ENCODE measurements around the gene LDB3.

The LDB3 gene

DNA sequence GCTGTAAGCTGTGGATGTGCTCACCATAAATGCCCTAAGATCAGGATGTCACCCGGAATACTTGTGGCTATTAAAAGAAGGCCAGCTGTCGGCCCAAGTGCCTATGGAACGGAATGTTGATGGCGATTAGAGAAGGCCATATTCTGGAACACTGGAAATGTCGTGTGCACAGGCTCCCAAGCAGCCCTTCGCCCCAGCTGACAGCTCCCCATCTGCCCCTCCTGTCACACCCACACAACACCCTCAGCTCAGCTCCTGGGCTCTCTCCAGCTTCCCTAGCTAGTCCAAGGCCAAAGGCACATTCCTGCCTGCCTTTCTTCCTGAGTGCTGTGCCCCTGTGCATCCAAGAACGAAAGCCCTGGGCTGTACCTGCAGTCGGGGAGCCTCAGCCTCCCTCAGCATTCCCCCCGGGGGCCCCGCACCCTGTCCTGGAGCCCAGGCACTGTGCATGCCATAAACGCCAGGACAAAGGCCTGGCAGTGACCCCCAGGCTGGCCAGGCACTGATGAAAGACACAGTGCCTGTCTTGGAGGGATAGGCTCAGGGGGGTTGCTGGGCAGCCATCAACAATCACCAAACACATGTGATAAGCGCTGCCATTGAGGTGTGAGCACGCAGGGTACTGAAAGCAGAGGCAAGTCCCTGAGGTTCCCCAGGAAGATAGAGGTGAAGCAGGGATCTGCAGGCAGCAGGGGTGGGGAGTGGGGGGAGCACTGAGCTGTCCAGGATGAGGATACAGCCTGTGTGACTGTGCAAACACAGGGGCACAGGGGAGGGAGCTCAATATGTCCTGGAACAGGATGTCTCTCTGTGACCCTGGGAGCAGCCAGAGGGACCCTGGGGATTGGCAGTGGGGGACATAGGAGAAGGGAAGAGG, 3.7 kb upstream of the LDB3 start:
- no peak for DNase-seq (ENCODE audit: low spot score)
- FAIRE-seq = no peak

DNA sequence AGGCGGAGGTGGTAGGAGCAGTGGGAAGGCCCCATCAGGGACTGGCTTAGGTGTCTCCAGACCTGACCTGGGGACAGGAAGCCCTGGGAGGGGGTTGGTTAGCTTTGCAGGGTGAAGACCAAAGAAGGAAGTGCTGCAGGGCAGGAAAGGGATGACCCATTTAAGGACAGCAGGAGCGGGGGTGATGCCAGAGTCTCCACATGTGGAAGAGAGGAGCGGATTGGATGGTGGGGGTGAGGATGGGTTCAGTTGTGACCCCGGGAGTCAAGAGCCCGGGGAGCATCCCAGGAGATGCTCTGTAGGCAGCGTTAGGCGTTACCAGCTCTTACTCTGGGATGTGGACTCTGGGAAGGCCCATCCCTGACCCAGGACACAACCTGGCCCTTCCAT, 3.1 kb upstream of the LDB3 start:
- DNase-seq (ENCODE audit: low spot score) (no peak), FAIRE-seq (no peak)

DNA sequence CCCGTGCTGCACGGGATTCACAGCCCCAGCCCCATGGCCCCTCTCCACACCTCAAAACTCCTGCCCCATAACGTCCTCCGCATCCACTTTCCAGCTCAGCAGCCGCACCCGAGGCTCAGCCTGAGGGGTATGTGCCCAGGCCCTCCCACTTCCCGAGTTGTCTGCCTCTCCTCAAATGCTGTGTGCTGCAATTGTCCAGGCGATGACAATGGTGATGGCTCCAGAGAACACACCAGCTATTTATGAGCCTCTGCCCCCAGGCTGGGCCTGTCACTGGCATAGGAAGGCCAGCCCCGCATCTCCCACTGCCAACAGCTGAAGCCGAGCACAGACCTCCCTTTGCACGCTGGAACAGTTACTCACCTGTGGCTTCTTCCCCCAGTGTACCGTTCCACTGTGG, 2.4 kb upstream of the LDB3 start:
- DNase-seq (ENCODE audit: low spot score) (no peak), FAIRE-seq (no peak)

DNA sequence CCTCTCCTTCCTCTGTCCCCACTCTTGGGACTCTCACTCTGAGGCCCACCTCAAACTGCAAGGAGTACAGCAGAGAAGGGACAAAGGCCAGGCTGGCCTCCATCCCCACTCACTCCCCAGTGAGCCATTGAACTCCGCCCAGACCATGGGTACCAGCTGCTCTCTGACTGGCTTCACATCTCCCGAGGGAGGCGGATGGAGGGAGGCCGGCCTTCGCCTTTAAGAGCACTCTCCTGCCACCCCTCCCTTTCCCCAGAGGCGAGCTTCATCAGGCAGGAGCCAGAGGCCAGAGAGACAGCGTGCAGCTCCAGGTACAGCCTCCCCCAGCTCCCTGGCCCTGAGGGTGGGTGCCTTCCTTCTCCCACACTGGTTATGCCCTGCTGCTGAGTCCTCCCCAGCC, 1.8 kb upstream of the LDB3 start:
- no peak for DNase-seq (ENCODE audit: low spot score)
- no peak for FAIRE-seq

DNA sequence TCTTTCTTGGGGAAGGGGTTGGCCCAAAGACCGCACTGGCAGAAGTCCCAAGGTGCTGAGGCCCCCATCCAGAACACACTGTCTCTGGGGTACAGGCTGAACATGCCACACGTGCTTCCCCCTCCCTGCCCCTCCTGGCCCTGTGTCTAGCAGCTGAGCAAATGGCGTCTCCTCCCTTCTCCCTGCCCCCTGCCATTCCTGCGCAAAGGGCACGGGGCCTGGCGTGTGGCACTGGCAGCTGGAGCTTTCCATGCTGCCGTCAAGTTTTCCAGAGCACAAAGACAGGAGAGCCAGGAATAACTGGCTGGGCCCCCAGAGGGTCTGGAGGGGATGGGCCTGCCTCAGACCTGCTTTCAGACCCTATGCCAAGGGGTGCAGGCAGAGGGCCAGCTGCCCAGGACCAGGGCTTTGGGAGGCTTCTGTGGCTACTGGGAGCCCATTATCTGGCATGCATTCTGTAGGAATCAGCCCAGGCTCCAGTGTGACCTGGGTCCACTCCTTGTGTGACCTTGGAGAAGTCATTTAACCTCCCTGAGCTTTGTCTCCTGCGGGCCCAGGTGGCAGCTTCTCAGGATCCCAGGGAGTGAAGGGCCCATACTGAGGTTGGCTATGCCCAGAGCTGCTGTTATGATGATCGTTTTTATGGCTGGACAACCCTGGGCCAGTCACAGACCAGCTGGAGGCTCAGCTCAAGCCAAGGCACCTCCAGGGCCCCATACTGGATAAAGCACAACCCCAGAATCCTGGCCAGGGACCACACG, 710 bp upstream of the LDB3 start:
- no peak for DNase-seq (ENCODE audit: low spot score)
- no peak for FAIRE-seq

DNA sequence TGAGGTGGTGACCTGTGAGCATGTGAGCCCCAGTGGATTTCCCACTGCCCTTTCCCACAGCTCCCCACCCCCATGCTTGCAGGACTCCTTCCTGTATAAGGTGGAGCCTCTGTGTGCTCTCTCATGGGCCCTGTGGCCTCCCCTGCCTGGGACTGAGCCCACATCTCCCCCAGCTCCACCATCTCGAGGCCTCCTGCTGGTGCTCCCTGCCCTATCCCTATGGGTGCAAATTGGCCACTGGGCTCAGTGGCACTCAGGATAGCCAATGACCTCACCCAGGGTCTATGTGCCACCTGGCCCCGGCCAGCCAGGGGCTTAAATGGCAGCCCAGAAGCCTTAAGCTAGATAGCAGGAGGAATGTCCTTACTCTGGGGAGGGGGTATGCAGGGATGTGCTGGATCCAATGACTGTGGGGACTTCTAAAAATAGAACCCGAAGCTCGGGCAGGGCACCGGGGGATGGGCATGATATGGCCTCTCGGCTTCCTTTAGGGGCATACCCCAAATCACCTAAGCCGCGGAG, 2.0 kb downstream of the LDB3 start:
- FAIRE-seq (no peak), DNase-seq (ENCODE audit: low spot score) (no peak)

DNA sequence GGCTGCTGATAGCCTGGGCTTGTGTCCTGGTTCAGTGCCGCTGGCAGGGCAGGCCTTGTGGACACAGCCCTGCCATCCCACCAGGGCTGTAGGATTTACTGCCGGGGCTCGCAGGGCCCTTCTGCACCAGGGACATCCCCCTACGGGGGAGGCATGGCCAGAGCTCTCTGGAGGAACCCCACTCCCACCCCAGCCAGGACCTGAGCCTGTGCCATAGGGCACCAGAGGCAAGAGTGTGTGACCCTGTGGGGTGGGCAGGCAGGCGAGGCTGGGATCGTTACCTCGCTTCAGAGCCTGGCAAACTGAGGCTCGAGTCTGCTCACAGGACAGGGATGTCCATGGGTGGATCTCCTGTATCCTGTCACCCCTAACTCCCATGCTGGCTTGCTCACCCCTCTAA, 2.6 kb downstream of the LDB3 start:
- DNase-seq (ENCODE audit: low spot score) = no peak
- no peak for FAIRE-seq

DNA sequence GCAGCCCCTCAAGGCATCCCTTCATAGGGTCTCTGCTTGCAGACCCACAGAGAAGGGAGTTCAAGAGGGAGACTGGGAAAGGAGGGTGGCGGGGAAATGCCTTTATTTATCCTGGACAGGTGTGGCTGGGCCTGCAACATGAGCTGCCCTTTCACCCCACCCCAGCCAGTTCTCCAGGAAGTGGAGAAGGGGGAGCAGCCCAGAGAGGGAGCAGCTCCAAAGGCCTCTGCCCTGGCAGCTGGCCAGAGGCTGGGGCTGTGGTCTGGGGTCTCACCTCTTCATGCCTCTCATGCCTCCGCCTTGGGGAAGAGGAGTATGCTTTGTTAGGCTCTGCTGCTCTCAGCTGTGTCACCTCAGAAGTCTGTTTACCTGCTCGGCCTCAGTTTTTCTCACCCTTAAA, 3.1 kb downstream of the LDB3 start:
- no peak for DNase-seq (ENCODE audit: low spot score)
- no peak for FAIRE-seq

DNA sequence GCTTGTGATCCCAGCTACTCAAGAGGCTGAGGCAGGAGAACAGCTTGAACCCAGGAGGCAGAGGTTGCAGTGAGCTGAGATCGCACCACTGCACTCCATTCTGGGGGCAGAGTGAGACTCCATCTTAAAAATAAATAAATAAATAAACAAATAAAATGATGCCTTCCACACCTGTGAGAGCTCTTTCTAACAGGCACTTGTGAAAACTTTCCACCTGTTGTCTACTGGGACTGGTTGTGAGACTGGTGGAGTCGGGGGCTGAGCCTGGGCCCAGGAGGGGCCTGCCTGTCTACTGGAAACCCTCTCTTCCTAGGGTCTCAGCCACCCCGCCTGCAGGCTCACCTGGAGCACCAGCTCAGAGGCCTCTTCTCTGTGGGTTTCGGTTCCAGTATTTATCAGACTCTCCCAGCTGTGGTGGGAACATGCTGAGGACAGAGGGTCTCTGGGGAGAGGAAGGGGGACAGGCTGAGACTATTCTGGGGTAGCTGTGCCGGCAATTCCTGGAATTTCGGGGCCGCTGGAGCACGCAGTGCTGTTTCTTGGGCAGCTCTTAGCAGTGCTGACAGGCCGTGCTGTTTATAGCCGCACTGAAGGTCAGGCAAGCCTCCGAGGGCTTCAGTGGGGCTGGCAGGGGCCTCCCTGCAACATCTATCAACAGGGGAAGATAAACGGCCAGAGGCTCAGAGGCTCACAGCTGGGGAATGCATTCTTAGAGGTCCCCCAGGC, 3.8 kb downstream of the LDB3 start:
- no peak for FAIRE-seq
- no peak for DNase-seq (ENCODE audit: low spot score)

DNA sequence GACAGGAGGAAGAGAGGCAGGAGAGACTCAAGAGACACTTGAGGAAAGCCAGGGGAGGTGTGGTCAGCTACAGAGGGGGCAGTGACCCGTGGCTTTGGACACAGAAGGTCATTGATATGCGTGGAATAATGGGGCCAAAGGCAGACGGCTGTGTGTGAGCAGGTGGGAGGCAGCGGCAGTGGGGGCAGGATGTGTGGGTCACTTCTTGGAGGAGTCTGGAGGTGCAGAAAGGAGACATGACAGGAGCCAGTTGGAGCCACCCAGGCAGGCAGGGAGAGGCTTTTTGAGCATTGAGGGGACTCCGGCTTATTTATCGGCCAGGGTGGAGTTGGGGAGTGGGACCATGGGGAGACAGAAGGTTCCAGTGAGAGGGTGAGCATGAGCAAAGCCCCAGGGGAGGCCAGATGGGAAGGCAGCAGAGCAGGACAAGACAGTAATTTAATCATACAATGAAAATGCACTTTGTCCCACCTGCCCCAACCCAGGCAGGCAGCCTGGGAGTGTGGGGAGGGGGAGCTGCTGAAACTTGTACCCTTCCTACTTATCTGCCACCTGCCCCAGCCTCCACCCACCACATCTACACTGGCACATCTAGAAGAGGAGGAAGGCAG, 5.0 kb downstream of the LDB3 start:
- no peak for FAIRE-seq

DNA sequence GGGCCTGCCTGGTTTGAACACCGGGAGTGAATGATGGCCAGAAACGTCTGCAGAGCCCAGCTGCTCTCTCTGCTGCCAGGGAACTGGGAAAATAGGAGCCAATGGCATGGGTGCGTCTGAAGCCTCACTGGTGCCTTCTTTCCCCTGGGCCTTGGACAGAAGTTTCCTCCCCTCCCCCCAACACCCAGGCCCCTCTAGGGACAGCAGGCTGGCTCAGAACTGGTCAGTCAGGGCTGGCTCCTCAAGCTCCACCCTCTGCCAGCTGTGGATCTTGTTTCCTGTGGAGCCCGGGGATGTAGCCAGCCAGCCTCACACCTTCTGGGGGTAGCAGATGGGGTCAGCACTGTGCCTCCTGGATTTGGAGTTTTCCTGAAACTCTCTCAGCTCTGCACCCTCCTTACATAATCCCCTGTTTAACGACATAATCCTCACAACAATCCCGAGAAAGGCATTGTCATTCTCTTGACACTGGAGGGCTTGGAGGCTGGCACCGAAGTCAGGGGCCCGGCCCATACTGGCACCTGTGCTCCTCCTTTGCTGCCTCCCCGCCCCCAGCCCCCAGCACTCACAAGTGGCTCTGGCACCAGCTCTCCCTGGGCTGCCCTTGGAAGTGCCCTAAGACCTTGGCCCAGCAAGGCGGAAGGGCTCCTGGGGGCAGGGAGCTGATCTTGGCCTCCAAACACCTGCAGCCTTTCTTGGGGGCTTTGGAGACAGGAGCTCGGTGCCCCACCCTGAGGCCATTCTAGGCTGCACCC, 5.7 kb downstream of the LDB3 start:
- no peak for FAIRE-seq
- DNase-seq (ENCODE audit: low spot score) = no peak

More for the DNA sequence above, 5.0 kb downstream of the LDB3 start:
- no peak for DNase-seq (ENCODE audit: low spot score)

DNA sequence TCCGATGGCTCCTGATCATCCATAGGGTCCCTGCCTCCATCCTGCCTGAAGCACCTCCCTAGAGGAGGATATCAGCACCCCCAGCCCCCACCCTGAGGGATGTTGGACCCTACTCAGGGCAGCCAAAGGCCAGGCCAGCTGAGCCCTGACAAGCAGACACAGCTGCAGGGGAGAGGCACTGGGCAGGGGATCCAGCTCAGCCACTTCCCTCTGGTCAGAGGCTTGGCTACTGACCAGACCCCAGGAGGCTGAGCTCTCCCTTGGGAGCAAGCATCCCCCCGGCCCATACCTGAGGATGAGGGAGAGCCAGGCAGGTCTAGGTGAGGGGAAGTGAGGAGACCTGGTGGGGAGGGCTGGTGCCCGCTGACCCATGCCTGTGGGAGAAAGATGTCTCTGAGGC, 6.6 kb downstream of the LDB3 start:
- FAIRE-seq (no peak), DNase-seq (ENCODE audit: low spot score) (no peak)

DNA sequence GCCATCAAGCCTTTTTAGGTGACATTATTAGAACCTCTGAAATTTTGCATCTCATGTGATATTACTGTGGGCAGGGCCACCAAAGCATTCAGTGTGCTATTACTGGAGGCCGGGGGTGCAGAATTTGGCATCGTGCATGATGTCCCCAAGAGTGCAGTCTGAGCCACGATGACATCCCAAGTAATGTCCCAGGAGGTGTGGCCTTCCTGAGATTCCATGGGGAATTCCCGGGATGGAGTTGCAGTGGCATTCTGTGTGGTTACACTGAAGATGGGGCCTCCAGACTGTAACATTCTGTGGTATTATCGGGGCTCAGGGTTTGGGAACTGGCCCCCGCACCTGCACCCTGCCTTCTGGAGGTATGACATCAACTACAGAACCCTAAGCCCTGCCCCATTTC, 9.1 kb downstream of the LDB3 start:
- no peak for DNase-seq (ENCODE audit: low spot score)
- no peak for FAIRE-seq

DNA sequence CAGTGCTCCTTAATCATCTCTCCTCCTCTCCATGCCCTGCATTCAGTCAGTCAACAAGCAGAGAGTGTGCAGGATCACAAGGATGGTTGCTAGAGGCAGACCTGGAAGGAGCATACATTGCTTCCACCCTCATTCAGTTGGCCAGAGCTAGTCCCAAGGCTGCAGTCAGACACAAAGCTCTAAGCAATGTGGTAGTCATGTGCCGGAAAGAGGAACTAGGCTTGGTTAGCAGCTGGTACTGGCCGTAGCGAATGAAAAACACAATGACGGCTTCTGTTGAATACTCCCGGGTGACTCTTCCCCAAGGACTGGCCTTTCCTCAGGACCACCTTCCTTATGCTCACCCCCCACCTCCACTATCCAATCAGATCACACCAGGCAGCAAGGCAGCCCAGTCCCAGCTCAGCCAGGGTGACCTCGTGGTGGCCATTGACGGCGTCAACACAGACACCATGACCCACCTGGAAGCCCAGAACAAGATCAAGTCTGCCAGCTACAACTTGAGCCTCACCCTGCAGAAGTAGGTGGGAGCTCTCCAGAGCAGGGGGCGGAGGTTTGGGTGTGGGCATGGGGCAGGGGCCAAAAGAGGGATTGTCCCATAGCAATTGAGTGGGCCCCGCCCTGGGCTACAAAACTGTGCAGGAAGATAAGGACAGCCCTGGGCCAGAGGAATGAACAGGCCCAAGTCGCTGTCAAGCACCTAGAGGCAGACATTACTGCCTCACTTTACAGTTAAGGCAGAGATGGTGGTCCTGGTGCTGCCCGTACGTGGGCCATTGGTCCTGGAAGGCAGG, 10.9 kb downstream of the LDB3 start:
- DNase-seq (ENCODE audit: low spot score) = no peak
- FAIRE-seq = no peak

DNA sequence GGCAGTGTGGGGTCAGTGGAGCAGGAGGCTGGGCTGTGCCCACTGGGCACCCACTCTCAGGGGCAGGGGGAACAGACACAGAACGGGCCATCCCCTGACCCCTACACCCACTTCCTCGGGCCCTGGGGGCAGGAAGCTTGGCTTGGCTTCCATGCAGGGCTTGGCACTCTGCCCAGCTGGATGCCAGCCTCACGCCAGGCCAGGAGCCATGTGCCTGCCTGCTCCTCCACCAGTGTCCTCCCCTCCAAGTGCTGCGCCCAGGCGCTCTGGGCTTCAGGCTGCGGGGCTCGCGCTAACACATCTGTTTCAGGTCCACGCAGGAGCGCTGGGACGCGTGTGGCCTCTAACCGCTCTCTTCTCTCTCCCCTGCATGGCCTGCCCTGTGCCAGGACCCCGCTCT, 12.7 kb downstream of the LDB3 start:
- FAIRE-seq = no peak
- DNase-seq (ENCODE audit: low spot score) = no peak

DNA sequence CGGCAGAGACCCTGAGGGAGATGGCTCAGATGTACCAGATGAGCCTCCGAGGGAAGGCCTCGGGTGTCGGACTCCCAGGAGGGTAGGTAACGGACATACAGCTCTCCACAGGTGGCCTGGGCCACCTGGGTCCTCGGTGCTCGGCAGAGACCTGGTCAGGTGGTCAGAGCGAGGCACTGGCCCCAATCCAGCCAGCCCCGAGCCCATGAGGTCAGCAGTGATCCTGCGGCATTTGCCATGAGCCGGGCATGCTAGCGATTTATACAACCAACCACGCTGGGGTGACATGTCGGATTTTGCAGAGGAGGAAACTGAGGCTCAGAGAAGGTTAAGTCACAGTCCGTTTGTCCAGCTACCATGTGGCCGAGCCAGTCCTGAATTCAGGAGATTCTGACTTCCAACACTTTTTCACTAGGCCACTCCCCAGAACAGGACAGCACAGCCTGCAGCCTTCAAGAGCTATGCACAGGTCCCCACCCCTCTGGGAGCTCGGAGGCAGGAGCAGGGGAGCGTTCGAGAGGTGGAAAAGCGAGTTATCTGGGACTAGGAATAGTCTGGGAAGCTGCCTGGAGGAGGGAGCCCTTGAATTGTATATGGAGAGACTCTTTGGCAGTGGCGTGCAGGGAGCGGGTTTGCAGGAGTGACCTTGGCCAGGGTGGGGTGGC, 13.5 kb downstream of the LDB3 start:
- DNase-seq (ENCODE audit: low spot score) = no peak
- no peak for FAIRE-seq

DNA sequence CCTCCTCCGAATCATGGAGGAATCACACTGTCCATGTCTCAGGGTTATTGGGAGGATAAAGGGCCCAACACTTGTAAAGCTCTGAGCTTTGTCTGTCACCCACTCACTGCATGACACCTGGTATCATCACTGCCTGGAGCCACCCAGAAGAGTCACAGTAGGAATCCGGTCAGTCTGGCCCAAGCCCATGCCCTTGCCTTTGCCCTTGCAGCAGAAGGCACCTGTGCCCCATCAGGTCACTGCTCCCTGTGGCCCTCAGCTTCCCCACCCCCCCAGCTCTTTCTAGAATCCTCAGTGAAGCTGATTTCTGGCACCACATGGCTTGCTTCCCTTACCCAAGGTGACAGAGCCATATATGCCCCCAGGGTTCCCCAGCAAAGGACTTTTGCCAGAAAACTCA, 14.4 kb downstream of the LDB3 start:
- DNase-seq (ENCODE audit: low spot score) (no peak), FAIRE-seq (no peak)

DNA sequence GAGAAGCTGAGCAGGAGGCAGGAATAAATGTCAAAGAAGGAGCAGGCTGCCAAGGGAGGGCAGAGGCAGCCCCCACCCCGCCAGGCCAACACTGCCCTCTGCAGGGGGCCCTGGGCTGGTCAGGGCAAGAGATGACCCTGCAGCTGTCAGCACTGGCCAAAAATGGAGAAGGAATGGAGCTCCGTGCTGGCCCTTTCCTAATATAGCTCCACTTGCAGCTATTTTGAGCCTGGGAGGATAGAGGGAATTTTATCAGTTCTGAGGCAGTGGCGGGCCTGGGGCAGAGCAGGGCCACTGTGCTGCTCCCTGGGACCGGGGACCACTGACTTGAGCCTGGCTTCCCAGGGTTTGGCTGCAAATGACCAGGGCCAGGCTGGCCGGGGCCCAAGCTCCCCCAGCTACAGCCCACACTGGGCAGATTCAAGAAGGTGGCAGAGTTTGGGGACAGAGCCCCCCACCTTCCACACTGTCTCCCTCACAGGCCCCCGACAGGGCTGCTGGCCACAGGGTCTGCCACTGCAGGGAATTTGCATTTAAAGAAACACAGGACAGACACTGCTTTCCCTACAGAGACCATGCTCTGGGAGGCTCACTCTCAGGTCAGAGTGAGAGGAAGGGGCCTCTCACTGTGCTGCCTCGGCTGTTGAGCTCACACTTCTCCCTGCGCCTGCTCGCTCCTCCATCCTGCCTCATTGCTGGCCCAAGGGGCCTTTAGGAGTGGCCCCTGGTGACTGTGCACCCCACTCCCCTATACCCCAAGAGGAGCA, 16.2 kb downstream of the LDB3 start:
- no peak for DNase-seq (ENCODE audit: low spot score)
- FAIRE-seq = no peak

DNA sequence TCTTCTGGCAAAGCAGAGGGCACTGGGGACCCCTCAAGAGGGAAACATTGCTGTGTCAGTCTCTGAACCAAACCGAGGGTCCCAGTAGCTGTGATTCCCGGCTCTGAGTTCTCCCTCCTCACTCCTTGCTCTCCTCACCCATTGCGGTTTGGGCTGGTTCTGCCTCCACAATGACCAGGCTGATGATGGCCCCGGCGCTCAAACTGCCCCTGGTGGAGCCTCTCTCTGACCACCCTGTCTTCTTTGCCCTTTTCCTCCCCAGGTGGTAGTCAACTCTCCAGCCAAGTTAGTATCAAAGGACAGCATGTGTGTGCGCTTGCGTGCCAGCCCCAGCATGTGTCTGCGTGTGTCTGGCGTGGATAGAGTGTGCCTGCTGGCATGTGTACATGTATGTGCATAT, 17.1 kb downstream of the LDB3 start:
- DNase-seq (ENCODE audit: low spot score) (no peak), FAIRE-seq (no peak)

Data from RCC 7860 (cell line).